ENCODE measurements around the gene LRRC27.

The LRRC27 gene

DNA sequence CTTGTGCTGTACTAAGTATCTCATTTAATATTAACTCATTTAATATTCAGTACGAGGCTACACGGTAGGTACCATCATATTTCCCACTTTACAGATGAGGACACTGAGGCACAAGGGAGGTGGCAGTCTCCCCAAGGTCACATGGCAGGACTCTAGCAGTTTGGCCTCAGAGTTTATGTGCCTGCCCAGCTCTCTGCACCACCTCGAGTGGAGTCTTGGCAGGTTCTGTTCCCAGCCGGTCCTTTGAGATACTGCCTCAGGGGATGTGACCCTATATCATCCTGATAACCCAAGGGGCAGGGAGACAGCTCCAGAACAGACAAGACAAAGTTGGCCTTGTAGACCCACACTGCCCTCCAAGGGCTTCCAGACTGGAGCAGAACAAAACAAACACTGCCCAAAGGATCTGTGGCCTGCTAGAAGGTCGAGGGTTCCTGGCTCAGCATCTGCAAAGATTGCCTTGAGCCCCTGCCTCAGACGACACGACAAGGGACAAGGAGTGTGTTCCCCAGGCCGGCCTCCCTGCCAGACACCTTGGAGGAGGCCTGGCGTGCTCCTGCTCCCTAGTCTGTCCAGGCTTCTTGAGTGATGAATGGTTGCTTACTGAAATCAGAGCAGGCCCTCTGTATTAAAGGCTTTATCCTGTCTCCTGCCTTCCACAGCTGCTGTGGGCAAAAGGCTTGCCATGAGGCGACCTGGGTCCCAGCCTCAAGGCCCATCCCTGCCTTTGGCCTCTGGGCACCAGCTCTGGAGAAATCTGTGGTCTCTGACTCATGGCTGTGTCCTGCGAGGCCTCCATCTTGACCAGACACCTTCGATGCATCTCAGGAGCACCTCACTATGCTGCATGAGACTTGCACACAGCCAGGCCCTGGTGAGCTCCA lies 61.1 kb downstream of the LRRC27 start:
- no peak for DNase-seq

GRCh38 chr10:132393695-132394181 lies 61.7 kb downstream of the LRRC27 start:
- DNase-seq, result no peak

DNA sequence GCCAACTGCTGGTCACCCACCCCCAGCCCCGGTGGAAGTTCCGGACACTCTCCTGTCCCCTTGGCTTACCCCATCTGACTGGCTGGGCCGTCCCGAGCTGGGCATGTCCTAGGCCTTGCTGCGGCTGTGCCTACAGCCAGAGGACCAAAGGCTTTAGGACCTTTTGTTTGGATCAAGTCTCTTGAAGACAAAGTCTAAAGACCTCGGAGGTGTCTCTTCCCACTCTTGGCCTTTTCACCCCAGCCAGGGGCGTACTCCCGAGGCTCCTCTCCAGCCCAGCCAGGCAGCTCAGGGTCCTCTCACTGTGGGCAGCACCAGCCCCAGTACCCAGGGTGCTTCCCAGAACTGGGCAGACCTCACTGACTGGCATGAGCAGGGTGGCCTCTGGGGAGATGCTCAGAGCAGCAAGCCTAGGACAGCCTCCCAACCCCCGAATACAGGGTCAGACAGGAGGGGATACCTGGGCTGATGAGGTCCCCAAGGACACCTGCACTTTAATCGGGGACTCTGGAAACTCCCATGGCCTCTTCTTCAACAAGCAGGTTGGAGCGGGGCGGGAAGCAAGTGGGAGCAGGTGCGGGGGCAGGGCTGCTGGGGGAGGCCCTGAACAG lies 62.3 kb downstream of the LRRC27 start:
- DNase-seq, result no peak

DNA sequence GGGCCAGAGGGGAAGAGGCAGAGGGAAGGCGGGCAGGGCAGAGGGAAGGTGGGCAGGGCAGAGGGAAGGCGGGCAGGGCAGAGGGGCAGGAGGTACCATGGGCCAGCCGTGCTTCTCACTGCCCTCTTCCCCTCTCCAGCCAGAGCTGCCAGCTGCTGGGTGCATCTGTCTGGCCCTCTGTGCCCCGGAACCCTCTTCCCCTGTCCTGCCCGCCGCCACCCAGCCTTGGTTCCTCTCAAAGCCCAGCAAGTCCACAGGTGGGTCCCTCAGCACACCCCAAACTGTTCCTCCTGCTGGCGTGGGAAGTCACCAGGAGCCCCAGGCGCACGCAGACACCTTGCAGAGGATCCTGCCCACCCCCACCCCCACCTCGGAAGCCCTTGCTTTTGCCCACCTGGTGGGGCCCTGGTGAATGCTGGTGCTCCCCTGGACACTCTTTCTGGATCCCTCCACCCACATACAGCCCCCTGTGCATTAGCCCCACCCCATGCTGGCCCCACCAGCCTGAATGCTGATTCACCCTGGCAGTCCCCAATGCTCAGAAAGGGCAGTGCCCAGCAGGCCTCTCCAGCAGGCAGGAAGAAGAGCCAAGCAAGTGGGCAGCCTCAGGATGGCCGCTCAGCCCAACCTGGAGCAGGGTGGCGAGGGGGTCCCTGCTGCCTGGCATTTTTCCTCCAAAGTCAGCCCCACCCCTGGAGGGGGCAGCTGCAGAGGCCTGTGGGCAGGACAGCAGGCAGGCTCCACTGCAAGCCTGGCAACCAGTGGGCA lies 63.1 kb downstream of the LRRC27 start:
- DNase-seq, result no peak

- DNase-seq, result peak; percentile 76
Observed at GRCh38 chr10:132395704-132396493, 63.9 kb downstream of the LRRC27 start.

DNA sequence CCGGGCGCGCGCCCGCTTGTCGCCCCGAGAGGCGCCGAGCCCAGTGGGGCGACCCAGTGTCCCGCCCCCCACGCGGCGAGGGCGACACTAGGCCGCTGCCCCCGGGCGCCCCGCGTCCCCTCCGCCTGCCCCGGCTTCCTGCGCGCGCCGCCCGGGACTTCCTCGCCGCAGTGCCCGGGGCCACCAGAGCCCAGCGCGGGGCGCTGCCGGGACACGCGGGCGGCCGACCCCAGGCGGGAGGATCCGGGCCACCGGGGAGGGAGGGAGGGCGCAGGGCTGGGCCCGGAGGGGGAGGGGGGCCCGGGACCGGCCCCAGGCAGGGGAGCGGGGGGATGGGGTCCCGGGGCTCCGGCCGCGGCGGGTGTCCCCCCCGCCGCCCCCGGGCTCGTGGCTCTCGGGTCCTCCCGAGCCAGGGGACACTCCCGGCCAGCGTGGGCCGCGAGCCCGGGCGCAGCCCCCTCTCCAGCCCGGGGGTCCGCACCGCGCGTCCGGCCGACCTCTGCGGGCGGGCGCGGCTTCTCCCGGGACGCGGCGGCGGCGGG lies 64.6 kb downstream of the LRRC27 start:
- peak; percentile 73 for DNase-seq

DNA sequence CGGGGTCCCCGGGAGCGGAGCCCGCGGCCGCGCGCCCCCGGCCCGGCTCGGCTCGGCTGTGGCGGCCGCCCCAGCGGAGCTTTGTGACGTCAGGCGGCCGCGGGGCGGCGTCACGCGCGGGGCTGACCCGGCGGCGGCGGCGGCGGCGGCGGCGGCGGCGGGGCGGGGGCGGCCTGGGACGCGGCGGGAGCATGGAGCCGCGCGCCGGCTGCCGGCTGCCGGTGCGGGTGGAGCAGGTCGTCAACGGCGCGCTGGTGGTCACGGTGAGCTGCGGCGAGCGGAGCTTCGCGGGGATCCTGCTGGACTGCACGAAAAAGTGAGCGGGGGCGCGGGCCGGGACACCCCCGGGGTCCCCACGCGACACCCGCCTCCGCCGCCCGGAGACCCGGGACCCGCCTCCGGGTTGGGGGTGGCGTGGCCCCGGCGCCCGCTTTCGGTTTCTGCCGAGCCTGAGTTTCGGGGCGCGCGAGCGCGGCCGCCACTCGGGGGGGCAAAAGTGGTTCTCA lies 65.1 kb downstream of the LRRC27 start, which contains the start of gene PWWP2B:
Gene PWWP2B (plus strand): TSS at position 165 of the 506 bp plus-strand sequence. CDS start 27 bp downstream, at position 192.
- no peak for DNase-seq

GRCh38 chr10:132397671-132398565 lies 65.9 kb downstream of the LRRC27 start:
- DNase-seq, result no peak

DNA sequence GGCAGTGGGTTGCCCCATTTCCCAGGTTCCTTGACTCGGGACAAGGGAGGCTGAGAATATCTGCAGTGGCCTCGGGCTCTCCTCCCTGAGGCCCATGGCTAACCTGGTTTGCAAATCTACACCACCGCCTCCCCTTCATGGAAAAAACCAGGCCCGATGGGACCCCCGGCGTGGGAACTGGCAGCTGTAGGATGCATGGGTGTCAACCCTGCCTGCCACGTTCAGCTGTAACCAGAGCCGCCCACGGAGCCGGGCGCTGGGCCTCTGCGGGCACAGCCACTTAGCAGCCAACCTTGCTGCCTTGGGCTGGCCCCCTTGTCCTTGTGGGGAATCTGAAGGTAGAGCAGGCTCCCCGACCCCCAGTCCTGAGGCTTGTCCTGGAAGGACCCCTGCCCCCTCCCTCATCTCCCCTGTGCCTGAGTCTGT lies 66.6 kb downstream of the LRRC27 start:
- DNase-seq, result no peak

DNA sequence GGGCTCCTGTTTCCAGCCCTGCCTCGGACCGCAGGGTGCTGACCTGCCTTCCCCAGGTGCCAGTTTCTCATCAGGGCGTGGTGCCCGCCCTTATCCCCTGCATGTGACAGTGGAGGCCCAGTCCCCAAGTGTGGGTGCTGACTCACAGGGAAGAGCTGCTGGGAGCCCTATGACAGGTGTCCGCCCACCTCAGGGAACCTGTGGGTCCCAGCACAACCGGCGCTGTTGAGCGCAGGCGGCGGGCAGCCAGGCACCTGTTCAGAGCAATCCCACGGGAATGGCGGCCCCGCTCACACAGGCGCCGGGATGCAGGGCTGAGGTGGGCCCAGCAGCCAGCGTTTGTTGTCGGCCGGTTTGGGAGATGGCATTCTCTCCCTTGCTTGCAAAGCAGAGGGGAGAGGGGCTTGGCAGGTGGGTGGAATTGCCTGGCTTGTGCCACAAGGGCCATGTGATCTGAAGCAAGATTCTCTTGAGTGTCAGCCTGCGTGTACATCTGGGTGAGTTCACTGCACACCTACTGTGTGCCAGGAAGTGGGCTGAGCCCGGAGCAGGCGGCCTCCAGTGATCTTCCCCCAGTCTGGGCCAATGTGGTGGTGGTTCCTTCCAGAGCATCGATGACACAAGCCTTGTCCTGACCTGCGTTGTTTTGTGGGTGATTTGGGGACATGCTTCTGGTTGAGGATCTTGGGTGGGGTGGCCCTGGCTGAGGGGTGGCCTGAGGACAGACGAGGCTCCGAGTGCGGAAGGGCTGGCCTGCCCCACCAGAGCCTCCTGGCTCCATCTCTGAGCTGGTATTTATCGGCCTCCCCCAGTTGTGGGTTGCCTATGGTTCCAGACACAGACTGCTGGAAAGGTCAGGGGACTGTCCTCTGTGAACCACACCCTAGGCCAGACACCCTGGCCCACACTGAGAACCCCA lies 67.4 kb downstream of the LRRC27 start:
- DNase-seq, result no peak

DNA sequence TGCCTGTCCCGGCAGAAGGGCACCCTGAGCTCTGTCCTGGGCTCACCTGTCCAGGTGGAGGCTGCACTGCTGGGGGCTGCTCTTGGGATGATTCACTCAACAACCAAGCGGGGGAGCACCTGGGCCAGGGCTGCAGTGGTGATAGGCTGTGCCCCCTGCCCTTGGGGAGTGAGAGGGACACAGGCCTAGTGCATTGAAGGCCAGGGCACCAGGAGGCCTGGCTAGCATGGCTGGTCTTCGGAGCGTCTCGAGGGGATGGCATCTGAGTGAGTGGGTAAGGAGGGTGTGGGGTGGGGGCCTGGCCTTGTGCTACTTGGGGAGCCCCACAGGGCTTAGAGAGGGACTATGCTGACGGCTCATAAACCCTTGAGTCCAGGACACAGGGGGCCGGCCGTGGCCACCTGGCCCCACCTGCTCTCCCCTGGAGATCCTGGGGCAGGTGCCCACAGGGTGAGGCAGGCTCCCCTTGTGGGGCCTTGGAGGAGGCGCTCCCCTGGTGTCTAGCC lies 68.1 kb downstream of the LRRC27 start:
- no peak for DNase-seq

- DNase-seq, result no peak
Observed at GRCh38 chr10:132400547-132401151, 68.7 kb downstream of the LRRC27 start.

- DNase-seq, result no peak
Observed at GRCh38 chr10:132401401-132402118, 69.6 kb downstream of the LRRC27 start.

- no peak for DNase-seq
Observed at GRCh38 chr10:132402781-132403241, 70.8 kb downstream of the LRRC27 start.

DNA sequence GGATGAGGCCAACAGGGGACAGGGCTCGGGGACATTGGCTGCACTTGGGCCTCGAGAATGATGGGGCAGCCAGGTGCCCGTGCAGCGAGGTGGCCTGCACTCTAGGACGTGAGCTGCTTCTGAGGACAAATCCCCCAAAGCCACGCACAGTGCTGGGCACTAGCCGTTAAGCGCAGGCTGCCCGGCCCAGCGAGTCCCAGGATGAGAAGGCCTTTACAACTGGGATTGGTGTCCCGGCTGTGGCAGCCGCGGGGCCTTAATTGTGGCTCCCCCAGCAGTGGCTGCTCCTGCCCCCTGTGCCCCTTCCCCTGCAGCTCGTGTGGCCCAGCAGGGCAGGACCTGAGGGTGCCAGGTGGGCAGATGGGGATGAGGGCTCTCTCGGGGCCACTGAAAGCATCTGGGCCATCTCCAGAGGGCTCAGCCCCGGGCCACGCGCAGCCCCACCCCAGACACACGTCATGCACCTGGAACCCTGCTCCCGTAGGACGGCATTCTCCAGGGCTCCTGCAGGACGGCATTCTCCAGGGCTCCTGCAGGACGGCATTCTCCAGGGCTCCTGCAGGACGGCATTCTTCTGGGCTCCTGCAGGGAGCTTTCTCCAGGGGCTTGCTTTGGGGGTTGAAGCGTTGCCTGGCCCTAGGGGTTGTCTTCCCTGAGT lies 71.6 kb downstream of the LRRC27 start:
- no peak for DNase-seq

DNA sequence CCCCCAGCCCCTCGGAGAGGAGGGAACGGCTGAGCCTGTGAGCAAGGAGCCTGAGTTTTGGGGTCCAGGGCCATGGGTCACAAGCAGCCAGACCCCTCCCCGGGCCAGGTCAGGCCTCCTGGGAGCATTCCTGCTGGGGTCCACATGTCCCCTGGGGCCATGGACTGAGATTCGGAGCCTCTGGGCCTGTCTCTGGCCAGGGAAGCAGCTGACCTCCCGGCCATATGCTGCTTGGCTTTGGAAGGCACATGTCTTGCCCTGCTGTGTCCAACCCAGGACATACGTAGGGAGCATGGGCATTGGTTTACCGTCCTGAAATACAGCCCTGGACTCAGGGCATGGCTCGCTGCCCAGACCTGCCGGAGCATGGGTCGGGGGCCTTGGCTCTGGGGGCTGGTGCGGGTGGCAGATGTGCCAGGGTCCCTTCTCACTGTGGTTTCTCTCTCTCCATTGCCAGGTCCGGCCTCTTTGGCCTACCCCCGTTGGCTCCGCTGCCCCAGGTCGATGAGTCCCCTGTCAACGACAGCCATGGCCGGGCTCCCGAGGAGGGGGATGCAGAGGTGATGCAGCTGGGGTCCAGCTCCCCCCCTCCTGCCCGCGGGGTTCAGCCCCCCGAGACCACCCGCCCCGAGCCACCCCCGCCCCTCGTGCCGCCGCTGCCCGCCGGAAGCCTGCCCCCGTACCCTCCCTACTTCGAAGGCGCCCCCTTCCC lies 72.3 kb downstream of the LRRC27 start:
- DNase-seq, result no peak

- no peak for DNase-seq
Observed at GRCh38 chr10:132404911-132405462, 73.0 kb downstream of the LRRC27 start.

All from left hindlimb (tissue), 1 donor.